ENCODE results near the gene DCAF15. TPM values are rescaled to one million over a fixed set of nuclear protein-coding genes. Genes with fewer than 3 reads are reported as not detected.

DCAF15 gene
- total and polyA plus RNA-seq, 8 donors: 7.8 to 50.7 (median 12.3) TPM

DNA sequence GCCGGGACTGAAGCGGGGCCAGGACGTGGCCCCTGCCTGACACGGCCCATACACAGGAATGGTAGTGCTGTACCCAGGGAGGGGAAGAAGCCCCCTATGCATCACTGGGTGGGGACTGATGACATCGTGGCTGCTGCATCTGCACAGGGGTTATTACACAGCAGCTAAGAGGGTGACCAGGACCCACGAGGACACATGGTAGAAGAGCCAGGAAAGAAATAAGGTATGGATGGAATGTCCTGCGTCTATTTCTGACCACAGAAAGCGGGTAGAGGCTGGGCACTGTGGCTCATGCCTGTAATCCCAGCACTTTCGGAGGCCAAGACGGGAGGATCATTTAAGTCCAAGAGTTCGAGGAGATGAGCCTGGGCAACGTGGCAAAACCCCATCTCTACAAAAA lies 24.1 kb downstream of the DCAF15 start:
- DNase-seq (no peak), FAIRE-seq (no peak), ATAC-seq (no peak)
- H3K27me3 ChIP-seq: no peaks in the 10 kb centered on the region
- H3K4me1 ChIP-seq: no peaks in the 10 kb centered on the region
- TF ChIP-seq, protein P1, sequence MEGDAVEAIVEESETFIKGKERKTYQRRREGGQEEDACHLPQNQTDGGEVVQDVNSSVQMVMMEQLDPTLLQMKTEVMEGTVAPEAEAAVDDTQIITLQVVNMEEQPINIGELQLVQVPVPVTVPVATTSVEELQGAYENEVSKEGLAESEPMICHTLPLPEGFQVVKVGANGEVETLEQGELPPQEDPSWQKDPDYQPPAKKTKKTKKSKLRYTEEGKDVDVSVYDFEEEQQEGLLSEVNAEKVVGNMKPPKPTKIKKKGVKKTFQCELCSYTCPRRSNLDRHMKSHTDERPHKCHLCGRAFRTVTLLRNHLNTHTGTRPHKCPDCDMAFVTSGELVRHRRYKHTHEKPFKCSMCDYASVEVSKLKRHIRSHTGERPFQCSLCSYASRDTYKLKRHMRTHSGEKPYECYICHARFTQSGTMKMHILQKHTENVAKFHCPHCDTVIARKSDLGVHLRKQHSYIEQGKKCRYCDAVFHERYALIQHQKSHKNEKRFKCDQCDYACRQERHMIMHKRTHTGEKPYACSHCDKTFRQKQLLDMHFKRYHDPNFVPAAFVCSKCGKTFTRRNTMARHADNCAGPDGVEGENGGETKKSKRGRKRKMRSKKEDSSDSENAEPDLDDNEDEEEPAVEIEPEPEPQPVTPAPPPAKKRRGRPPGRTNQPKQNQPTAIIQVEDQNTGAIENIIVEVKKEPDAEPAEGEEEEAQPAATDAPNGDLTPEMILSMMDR (IDR thresholded peaks at IDR 0.05): no peak
- no peaks in the 10 kb centered on the region for H3K9me3 ChIP-seq
- no peak overlapping the region for H3K27ac ChIP-seq
- H3K36me3 ChIP-seq: peaks cover 0 to 6% (median 0%) of the 10 kb centered on the region in 3 donors
- WGBS, 2 donors: 91 to 93% methylated on average over 12 of the region's 12 CpGs
- H3K4me3 ChIP-seq: no peak overlapping the region
- intact Hi-C loops (cut with DNase I): no loop called here

- 91 to 94% methylated on average over 12 of the region's 12 CpGs for WGBS, 2 donors
- DNase-seq (no peak), ATAC-seq (no peak), FAIRE-seq (no peak)
- no peaks in the 10 kb centered on the region for H3K27me3 ChIP-seq
- TF ChIP-seq, protein P1 (IDR thresholded peaks at IDR 0.05): no peak
- no peak overlapping the region for H3K27ac ChIP-seq
- H3K4me1 ChIP-seq: no peaks in the 10 kb centered on the region
- no peak overlapping the region for H3K4me3 ChIP-seq
- intact Hi-C loops (cut with DNase I): no loop called here
- H3K9me3 ChIP-seq: no peaks in the 10 kb centered on the region
- H3K36me3 ChIP-seq: peaks cover 0 to 7% (median 0%) of the 10 kb centered on the region in 3 donors
Observed at GRCh38 chr19:13977803-13978202, 25.5 kb downstream of the DCAF15 start.

- no peaks in the 10 kb centered on the region for H3K4me1 ChIP-seq
- peak in 3 of 4 donors; percentile 55 to 80 (median 60) for ATAC-seq
- TF ChIP-seq, protein P1 (IDR thresholded peaks at IDR 0.05): no peak
- intact Hi-C loops (cut with DNase I): no loop called here
- H3K4me3 ChIP-seq: peak overlapping the region in 1 of 4 donors; percentile 35
- no peaks in the 10 kb centered on the region for H3K27me3 ChIP-seq
- DNase-seq: peak in 3 of 6 donors; percentile 47 to 77 (median 64)
- no peaks in the 10 kb centered on the region for H3K9me3 ChIP-seq
- 71 to 76% methylated on average over 61 to 74 of the region's 74 CpGs for WGBS, 2 donors
- no peak for FAIRE-seq
- peaks cover 0 to 10% (median 0%) of the 10 kb centered on the region in 3 donors for H3K36me3 ChIP-seq
- peak overlapping the region in 1 of 4 donors; percentile 22 for H3K27ac ChIP-seq
Observed at GRCh38 chr19:13978351-13979243, 26.3 kb downstream of the DCAF15 start.

DNA sequence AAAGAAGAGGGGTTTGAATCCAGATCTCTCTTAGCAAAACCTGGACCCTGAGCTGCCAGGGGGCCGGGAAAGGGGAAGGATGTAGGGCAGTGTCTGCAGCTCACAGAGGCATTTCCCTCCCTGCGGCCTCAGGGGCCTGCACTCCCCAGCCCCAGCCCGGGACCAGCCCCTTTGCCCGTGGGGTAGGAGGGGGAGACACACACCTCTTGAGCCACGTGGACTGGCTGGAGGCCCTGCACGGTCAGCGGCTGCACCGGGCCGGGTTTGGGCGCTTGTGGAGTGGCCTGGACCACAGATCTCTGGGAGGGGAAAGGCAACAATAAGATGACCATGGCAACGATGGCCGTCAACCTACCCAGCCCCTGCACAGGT lies 26.9 kb downstream of the DCAF15 start:
- ATAC-seq (peak in 1 of 4 donors; percentile 9), DNase-seq (no peak), FAIRE-seq (no peak)
- Histone ChIP-seq H3K36me3 (peaks cover 0 to 10% (median 0%) of the 10 kb centered on the region in 3 donors), H3K9me3 (no peaks in the 10 kb centered on the region), H3K27me3 (no peaks in the 10 kb centered on the region), H3K4me1 (no peaks in the 10 kb centered on the region), H3K27ac (no peak overlapping the region), H3K4me3 (peak overlapping the region in 1 of 4 donors; percentile 35)
- TF ChIP-seq, protein P1 (IDR thresholded peaks at IDR 0.05): no peak
- intact Hi-C loops (cut with DNase I): no loop called here
- WGBS, 2 donors: 69 to 74% methylated on average over 12 of the region's 12 CpGs

- intact Hi-C loops (cut with DNase I): no loop called here
- TF ChIP-seq, protein P1 (IDR thresholded peaks at IDR 0.05): no peak
- ATAC-seq (no peak), DNase-seq (no peak), FAIRE-seq (no peak)
- Histone ChIP-seq H3K4me1 (no peaks in the 10 kb centered on the region), H3K36me3 (peaks cover 0 to 10% (median 0%) of the 10 kb centered on the region in 3 donors), H3K27ac (no peak overlapping the region), H3K9me3 (no peaks in the 10 kb centered on the region), H3K27me3 (no peaks in the 10 kb centered on the region), H3K4me3 (no peak overlapping the region)
- WGBS, 2 donors: 78 to 82% methylated on average over 12 of the region's 12 CpGs
Observed at GRCh38 chr19:13979686-13980085, 27.4 kb downstream of the DCAF15 start.

Data from pancreas (tissue), 10 donors.